Stimulated activated CD4-positive, alpha-beta T cell treated with anti-CD3 and anti-CD28 coated beads, Interleukin-1b, Interleukin-23, amount 100 ng/mL, for 4 hours (primary cell): ENCODE results near the gene CLEC2A.
"Not testable (repeated sequence)": the region's sequence is repeated elsewhere in the genome, so short reads cannot be mapped to it uniquely, and the experiment has no call there.

ENCODE experiments used
- DNase-seq, 2 donors: peaks; one replicate each; pipeline ENCODE4 v3.0.0-alpha.2; 2020; ENCODE audit warnings: low read depth in 2 of 2

CLEC2A gene

GRCh38 chr12:9932270-9932669, at the start of gene CLEC2A:
Gene CLEC2A, minus strand, starts transcription at chr12:9932370. Its CDS starts 41 bp downstream, at chr12:9932329.
- no peak for DNase-seq

GRCh38 chr12:9980126-9980525, 48.0 kb upstream of the CLEC2A start:
- no peak for DNase-seq

- no peak for DNase-seq
Observed at GRCh38 chr12:9977916-9978315, 45.7 kb upstream of the CLEC2A start.

- DNase-seq = not testable (repeated sequence)
Observed at GRCh38 chr12:9976626-9977025, 44.5 kb upstream of the CLEC2A start.

- no peak for DNase-seq
Observed at GRCh38 chr12:9975614-9976013, 43.4 kb upstream of the CLEC2A start.

DNA sequence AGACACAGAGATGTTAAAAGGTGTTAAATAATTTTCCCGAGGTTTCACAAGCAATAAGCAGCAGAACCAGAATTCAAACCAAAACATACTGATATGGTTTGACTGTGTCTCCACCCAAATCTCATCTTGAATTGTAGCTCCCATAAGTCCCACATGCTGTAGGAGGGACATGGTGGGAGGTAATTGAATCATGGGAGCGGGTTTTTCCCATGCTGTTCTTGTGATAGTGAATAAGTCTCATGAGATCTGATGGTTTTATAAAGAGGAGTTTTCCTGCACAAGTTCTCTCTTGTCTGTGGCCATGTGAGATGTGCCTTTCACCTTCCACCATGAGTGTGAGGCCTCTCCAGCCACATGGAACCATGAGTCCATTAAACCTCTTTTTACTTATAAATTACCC, 42.6 kb upstream of the CLEC2A start:
- not testable (repeated sequence) for DNase-seq

GRCh38 chr12:9973949-9974348, 41.8 kb upstream of the CLEC2A start:
- DNase-seq = no peak

DNA sequence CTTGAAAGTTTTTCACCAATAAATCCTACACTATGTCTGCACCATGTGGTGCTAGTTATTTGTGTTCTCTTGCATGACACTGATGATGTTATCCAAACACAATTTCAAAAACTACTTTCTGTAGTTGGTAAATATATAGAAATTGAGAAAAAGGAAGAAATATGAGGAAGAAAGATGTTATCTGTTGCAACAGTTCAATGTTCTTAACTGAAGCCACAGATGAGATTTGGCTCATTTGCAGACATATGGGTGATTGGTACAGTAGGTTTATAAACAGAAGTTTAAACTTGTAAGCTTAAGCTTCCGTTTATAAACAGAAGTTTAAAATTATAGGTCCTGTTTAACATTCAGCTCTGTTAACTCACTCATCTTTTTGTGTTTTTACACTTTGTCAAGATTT, 39.0 kb upstream of the CLEC2A start, which contains the start of gene CLEC12A:
CLEC12A (plus strand) TSS at position 229 of the 400 bp plus-strand sequence. CDS start 188 bp downstream, outside the sequence.
- DNase-seq = no peak

GRCh38 chr12:9969673-9970072, 37.5 kb upstream of the CLEC2A start:
- DNase-seq = no peak

DNA sequence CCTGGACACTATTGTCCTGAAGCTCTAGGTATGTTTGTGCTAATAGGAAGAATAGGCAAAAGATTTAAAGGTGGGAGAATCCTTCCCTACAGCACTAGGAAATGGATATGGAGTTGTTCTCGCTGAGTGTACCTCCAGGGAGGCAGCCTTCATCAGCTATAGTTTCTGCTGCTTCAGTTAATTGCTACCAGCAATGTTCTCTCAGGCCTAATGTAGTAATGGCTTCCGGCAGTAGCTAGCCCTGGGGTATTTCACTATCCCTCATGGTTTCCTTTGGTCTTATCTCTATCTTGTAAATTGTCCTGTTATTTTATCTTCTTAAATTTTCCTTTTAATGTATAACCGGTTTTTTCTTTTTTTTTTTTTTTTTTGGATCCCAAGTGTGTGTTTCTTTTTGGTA, 29.7 kb upstream of the CLEC2A start:
- no peak for DNase-seq

DNA sequence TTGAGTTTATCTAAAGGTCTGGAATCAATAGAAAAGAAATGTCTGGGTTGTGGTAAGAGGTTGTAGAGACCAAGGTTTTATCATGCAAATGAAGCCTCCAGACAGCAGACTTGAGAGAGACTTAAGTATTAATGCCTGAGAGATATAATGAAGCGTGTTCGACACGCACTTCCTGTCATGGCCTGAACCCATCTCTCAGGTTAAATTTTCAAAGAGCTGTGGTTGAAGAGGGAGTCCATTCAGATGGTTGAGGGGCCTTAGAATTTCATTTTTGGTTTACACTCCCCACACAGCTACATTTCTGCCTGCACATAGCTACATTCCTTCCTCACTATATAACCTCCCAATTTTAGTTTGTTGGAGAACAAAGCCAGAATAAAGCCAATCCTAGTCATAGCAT, 28.9 kb upstream of the CLEC2A start:
- DNase-seq = no peak

DNA sequence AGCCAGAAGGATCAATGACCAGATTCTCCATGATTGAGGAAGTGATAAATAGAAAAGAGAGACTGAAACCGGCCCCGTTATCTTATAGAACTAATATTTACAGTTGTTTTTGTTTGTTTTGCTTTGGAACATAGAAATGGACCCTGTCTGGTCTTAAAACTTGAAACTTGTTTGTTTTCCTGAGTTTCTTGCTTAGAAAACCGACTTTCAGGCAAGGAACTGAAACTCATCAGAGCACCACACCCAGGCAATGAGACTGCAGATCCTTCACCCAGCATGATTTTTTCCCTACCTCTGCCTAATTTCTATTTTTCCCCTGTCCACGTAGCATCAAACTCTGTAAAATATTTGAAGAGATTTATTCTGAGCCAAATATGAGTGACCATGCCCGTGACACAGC, 28.4 kb upstream of the CLEC2A start:
- DNase-seq = no peak

- no peak for DNase-seq
Observed at GRCh38 chr12:9957834-9958233, 25.7 kb upstream of the CLEC2A start.

GRCh38 chr12:9952954-9953729, 21.0 kb upstream of the CLEC2A start:
- DNase-seq = not testable (repeated sequence)

DNA sequence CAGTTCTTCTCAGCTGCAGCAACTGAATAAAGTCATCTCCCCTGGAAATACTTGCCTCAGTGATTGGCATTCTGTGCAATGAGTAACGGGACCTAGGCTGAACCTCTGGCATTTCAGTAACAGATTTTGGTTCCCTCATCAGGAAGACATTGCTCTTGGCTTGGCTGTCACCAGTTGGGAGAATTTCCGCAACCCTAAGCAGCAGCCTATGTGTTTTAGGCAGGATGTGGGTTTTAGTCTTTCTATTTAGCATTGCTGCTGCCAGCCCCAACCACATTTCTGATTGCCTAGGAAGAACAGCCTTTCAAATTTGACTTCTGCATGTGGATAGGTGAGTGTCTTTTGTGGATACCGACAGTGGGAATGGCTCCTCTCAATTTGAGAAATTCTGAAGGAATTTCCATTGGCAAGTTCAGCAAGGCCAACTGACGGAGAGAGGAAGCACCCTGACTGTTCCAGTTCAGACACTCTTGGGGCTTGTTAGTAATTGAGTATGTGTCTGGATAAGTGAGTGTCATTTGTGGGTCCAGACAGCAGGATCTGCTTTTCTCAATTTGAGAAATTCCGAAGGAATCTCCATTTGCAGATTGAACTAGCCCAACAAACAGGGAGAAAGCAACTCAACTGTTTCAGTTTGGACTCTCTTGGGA, 19.0 kb upstream of the CLEC2A start:
- DNase-seq = no peak

DNA sequence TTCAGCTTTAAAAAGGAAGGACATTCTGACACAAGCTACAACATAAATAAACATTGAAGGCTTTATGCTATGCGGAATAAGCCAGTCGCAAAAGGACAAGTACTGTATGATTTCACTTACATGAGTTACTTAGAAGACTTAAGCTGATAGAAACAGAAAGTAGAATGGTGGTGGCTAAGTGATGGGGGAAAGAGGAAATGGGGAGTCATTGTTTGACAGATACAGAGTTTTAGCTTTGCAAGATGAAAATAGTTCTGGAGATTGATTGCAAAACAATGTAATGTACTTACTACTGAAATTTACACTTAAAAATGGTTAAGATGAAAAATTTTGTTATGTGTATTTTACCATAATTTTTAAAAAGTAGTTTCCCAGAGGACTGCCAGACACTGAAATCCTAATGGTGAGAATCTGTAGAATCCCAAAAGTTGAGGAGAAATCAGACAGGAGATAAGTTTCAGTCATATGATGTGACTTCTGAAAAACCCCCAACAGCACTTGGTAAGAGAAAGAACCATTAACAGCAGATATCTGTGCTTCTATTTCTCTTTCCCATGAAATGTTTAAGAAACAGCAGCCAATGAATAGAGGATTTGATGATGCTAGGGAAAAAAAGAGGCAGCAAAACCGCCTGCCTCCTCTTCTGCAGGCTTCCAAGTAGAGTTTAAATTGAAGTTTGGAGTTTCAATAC, 16.6 kb upstream of the CLEC2A start:
- no peak for DNase-seq

DNA sequence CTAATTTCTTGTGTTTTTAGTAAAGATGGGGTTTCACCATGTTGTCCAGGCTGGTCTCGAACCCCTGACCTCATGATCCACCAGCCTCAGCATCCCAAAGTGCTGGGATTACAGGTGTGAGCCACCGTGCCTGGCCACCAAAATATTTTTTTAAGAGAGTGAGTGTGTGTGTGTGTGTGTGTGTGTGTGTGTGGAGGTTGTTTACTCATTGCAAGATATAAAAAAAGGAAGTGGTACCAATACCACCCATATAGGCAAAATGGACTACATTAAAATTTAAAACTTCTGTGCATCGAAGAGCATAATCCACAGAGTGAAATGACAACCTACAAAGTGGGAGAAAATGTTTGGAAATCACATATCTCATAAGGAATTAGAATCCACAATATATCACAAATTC, 15.5 kb upstream of the CLEC2A start:
- no peak for DNase-seq

DNA sequence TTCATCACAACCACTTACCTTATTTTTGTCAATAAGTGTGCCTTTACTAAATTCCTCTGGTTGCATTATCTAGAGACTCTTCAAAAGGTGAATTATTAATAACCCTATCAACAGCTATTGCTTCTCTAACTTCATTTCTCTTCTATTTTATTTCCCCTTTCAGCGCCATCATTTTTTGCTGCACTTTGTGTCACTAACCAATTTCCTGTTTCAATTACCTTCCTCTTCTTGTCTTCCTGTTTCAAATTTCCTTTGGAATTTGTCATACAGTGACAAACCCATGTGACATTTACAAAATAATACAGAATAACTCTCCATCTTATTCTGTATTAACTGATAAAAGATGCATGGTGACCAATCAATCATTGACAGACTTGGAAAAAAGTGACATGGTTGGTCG, 12.2 kb upstream of the CLEC2A start:
- DNase-seq = no peak

DNA sequence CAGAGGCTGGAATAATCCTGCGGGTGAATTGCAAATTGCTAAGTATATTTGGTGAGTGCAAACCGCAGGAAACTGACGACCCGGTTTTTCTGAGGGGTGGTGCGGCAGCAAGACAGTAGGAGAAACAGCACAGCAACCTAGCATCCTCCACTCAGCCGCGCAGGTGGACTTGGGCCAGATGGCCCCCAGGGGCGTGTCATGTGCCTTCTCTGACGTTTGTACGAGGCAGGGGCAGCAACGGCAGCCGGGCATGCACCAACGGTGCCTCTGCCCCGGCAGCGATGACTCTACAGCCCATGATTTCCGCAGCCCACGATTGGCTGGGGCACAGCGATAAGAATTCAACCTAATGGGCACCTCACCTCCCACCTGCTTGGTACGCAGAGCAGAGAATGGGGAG, 11.1 kb upstream of the CLEC2A start:
- no peak for DNase-seq

GRCh38 chr12:9941838-9942237, 9.7 kb upstream of the CLEC2A start:
- no peak for DNase-seq

DNA sequence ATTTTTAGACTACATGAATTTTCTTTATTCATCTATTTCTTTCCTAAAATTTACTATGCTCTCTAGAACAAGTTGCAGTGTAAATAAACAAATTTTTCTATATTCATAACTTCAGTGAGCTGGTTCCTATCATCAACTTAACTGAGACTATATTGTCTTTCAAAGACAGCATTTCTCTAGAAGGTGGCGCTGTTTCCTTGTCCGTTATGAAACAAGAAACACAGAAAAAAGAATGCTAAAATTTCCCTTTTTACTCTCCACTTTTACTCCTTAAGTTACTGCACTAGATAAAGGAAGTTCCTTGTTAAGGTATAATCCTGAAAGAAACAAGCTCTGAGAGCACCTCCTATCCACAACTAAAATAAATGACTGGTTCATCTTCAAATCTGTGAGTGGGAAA, 8.2 kb upstream of the CLEC2A start:
- DNase-seq = no peak

DNA sequence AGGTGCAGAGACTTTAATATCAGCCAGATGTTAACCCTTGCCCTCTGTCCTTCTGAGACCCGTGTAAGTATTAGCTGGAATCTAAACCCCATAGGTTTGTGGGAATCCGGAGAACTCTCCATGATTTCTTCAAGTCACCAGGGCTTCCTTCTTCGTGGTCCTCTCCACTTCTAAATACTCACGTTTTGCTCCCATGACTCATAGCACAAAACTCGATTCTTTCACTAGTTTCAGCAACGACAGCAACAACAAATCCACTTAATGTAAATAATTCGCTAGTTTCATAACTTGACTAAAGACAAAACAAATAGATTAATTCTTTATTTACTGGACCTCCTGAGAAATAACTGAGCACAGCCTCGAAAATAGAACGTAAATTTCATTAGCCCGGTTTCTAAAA, 4.4 kb upstream of the CLEC2A start:
- DNase-seq = no peak

- no peak for DNase-seq
Observed at GRCh38 chr12:9935026-9935425, 2.9 kb upstream of the CLEC2A start.
